Measurements from ENCODE around the gene BAD.

- TF ChIP-seq CTCF (conservative IDR thresholded peaks at IDR 0.05; ENCODE audit: low read depth, low read length): no peak
- no peak for TF ChIP-seq EZH2phosphoT487 (IDR thresholded peaks at IDR 0.05; ENCODE audit: borderline replicate concordance, low read length)
Measured at GRCh38 chr11:64297699-64298358, 13.4 kb upstream of the BAD start.

All from PC-3 (cell line).